Medulla oblongata (tissue), 1 donor: Measurements from ENCODE around the gene KRTAP29-1.
"Not testable (repeated sequence)": the region's sequence is repeated elsewhere in the genome, so short reads cannot be mapped to it uniquely, and the experiment has no call there.

Experiments used
- DNase-seq: peaks from one replicate; pipeline ENCODE4 v3.0.0-alpha.2; 2015; ENCODE audit errors: extremely low spot score

The KRTAP29-1 gene, protein sequence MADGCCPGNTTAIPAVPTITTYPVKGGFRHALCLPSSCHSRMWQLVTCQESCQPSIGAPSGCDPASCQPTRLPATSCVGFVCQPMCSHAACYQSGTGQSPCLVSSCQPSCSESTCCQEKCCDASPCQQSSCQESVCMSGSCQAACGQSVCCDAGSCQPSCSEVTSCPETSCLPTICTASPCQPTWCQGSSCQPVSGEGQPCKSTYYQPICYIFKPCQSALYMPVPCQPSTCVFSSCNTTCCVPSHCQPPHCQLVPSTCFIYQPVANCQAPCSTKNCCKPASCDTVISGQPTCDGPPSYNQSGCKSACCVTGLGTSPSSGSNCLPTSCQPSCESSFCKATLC

DNA sequence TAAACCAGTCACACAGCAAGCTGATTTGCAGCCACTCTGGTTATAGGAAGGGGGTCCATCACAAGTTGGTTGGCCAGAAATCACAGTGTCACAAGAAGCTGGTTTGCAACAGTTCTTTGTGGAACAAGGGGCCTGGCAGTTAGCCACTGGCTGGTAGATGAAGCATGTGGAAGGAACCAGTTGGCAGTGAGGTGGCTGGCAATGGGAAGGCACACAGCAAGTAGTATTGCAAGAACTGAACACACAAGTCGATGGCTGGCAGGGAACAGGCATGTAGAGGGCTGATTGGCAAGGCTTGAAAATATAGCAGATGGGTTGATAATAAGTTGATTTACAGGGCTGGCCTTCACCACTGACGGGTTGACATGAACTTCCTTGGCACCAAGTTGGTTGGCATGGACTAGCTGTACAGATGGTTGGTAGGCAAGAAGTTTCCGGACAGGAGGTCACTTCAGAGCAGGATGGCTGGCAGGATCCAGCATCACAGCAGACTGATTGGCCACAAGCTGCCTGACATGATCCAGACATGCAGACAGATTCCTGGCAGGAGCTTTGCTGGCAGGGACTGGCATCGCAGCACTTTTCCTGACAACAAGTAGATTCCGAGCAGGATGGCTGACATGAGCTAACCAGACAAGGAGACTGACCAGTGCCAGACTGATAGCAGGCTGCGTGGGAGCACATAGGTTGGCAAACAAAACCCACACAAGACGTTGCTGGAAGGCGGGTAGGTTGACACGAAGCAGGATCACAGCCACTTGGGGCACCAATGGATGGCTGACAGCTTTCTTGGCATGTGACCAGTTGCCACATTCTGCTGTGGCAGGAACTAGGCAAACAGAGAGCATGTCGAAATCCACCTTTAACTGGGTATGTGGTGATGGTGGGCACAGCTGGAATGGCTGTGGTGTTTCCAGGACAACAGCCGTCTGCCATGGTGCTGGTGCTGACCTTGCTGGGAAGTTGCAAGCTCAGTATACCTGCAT lies at the start of gene KRTAP29-1:
Gene KRTAP29-1, minus strand, starts transcription at position 936 of the 986 bp plus-strand sequence. Its CDS starts 0 bp downstream, at position 936.
- DNase-seq, result no peak

DNA sequence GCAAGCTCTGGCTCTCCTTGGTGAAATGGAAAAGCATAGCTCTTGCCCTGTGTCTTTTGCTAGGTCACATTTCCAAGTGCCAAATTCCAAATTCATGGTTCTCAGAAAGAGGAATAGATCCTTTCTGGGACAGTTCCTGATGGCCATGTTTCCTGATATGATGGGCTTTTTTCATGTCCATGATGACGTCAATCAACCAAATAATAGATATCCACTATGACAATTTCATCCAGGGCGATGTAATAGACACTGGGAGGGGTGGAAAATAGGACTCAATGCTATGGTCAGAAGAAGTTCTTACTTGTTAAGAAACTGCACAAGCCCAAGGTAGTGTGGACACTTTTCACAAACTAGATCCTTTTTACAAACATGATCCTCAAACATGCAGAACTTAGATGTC lies 48.5 kb upstream of the KRTAP29-1 start:
- no peak for DNase-seq

- DNase-seq, result not testable (repeated sequence)
These were observed 47.8 kb upstream of the KRTAP29-1 start, which contains the start of gene KRT33A for GRCh38 chr17:41350381-41350878. Gene KRT33A (minus strand): TSS chr17:41350828. CDS start chr17:41350767, 61 bp downstream.

DNA sequence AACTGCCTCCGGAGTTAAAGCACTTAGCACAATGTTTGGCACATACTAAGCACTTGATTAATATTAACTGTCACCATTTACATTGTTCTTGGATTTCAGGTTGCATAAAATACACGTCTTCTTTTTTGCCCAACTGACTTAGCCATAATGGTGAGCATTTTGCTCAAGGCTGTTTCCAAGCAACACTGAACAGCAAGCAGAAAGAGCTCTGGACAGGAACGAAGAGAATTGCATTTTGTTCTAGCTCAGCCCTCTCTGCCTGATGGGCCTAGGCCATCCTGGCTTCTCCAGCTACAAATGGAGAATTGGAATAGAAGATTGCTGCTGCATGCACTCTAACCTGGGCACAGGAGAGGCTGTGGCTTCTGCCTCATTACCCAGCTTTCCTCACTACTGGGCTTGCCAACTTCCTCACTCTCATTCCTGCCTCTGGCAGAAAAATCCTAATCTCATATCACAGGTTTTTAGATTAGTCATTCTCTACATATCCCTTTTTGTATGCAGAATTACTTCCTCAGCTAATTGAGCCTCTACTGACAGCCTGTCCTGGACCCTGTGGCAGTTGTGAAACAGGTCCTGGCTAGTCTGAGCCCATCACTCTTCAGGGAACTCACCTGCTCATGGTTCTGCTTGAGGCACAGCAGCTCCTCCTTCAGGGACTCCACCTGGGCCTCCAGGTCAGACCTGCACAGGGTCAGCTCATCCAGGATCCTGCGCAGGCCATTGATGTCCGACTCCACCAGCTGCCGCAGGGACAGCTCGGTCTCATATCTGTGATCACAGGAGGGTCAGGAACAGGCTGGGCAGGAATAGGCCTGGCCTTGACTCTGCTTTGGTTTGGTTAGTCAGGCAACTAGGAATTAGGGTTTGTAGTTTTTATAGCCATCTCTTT lies 45.5 kb upstream of the KRTAP29-1 start:
- peak; percentile 12 for DNase-seq

DNA sequence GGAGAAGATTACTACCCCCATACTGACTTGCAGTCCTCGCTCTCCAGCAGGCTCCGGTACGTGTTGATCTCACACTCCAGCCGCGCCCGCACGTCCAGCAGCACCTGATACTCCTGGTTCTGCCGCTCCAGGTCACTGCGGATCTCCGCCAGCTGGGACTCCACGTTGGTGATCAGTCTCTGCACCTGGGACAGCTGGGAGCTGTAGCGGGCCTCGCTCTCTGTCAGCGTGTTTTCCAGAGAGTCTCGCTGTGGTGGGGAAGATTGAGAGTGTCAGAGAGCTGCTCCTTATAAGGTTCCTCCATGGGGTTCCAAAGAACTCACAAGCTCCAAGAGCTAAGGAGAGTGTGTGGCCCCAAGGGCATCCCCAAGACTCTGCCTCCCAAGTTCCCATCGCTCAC lies 43.8 kb upstream of the KRTAP29-1 start:
- not testable (repeated sequence) for DNase-seq

DNA sequence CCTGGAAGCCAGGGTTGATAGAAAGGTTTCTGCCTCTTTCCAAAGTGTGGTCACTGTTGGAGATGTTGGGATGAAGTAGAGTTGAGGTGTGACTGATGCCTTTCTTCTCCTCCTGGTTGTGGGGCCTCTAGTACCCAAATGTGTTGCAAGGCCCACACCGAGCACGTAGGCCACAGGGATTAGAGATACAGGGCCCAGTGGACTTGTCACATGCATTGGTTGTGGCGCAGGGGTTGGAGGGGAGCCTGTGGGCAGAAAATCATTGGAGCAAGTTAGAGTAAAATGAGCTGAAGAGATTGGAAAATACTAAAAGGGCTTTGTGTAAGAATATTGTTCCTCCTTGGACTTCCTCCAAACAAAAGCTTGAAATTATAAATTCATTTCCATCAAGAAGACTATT lies 43.3 kb upstream of the KRTAP29-1 start:
- DNase-seq, result no peak

- no peak for DNase-seq
These were observed 40.4 kb upstream of the KRTAP29-1 start for GRCh38 chr17:41343029-41343428.

DNA sequence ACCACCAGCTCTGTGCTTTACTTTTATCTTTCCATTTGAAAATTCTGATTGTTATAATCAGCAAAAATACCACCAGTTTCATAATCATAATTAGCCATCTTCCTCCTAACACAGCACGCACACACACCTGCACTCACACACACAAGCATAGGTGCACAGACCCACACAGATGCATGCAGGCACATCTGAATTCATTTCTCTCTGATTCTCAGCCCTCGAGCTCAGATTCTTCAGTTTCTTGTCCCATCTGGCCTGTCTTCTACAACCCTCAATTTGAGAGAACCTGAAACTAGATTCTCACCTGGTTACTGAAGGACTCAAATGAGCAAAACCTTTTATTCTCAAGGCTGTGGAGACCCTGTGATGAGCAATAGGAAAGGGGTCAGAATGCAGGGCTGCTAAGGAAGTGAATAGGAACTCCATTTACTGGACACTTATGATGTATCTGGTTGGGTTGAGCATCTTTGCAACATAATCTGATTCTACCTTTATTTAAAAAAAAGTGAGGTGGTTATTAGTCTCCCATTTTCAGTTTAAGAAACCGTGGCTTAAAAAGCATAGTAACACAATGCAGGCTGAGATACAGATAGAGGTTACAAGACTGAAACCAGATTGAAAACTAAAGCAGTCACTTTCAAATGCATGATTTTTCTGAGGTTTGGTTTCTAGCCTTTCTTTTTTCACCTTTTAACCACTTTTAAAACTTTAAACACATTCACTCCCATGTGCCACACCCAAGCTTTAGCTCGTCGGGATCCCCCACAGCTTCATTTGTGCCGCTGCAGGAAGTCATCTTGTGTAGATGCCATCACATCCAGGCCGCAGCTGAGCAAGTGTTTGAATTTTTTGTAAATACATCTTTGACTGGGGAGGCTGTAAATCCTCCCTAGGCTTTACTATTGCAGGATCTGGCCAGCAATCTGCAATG lies 38.5 kb upstream of the KRTAP29-1 start:
- DNase-seq, result no peak

- DNase-seq, result no peak
These were observed 37.8 kb upstream of the KRTAP29-1 start for GRCh38 chr17:41340494-41340893.

GRCh38 chr17:41339571-41340172 lies 37.0 kb upstream of the KRTAP29-1 start:
- DNase-seq, result no peak

GRCh38 chr17:41338961-41339485 lies 36.4 kb upstream of the KRTAP29-1 start:
- DNase-seq, result no peak

- no peak for DNase-seq
These were observed 33.1 kb upstream of the KRTAP29-1 start for GRCh38 chr17:41335747-41336146.

DNA sequence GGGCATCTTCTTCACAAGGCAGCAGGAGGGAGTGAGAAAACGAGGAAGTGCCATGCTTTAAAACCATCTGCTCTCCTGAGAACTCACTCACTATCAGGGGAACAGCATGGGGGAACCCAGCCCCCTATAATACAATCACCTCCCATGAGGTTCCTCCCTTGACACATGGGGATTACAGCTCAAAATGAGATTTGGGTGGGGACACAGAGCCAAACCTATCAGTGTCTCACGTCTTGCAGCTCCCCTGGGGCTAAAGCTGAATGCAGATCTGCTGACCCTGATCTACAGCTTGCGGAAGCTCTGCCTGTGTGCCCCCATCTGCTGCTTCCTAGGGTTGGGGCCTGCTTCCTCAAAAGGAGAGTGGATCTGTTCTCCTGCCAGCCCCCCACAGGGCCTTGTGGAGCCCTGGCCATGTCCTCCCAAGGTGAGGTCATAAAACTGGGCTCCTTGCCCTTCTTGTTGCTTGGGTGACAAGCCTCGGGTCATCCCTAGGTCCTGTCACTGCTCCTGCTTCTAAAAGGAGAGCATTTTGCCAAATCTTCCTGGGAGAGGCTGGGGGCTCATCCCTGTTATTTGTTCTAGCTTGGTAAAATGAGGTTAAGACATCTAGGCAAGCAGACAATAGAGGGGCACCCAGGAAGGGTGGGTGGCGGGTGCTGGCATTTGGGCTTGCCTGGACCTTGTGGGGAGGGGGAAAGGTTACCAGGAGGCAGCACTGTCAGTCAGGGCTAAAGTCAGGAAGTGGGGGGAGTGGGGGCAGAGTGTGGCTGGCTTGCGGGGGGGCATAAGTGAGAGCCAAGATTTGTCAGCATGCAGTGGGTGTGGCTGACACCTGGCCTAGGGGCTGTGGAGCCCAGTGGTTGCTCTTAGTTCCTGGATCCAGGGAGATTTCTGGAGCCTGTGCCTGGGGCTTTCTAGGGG lies 32.0 kb upstream of the KRTAP29-1 start:
- no peak for DNase-seq

- no peak for DNase-seq
These were observed 31.2 kb upstream of the KRTAP29-1 start for GRCh38 chr17:41333836-41334235.

- DNase-seq, result no peak
These were observed 30.4 kb upstream of the KRTAP29-1 start for GRCh38 chr17:41333098-41333497.

- no peak for DNase-seq
These were observed 29.6 kb upstream of the KRTAP29-1 start for GRCh38 chr17:41332239-41332638.

DNA sequence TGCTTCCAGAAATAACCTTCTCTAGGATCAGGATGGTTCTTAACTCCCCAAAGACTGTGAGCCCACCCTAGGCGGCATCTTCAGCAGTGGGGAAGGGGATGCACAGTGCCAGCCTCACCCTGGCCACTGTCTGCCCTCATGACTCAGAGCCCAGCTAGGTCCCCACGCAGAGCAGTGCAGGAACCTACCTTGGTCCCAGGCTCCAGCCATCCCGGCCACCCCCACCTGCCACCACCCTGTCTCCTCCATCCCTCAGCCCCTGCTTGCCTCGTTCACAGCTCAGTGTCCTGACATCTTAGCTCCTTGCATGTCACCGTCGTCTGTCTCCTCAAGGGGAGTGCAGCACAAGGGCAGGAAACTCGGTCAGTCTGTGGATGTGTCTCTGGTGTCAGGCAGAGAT lies 29.0 kb upstream of the KRTAP29-1 start:
- no peak for DNase-seq

GRCh38 chr17:41329279-41329948 lies 26.8 kb upstream of the KRTAP29-1 start:
- DNase-seq, result peak; percentile 35
